Myocyte (in vitro differentiated cells): ENCODE results near the gene PAK1. TPM values are rescaled to one million over a fixed set of nuclear protein-coding genes. Genes with fewer than 3 reads are reported as not detected.

Experiments used
- total RNA-seq: library from RNA; depleted of rRNA; stranded (reverse); fragments of >200 nt; gene quantifications from 2 replicates; pipeline ENCODE4 v1.2.3, GENCODE V29; 2014

The PAK1 gene
- total RNA-seq, 1 donor from 2014 or later, result 54.3 TPM

Other genes with a start within 250 kb of the PAK1 start
- gene GDPD4, start 172.4 kb downstream of the PAK1 start, total RNA-seq, result not detected in 2 replicates
- gene AQP11, start 115.9 kb upstream of the PAK1 start, total RNA-seq, result 2.9 and 3.7 TPM in 2 replicates
- gene CLNS1A, start 163.7 kb upstream of the PAK1 start, total RNA-seq, result 123 and 126 TPM in 2 replicates